Fibroblast of lung (primary cell): ENCODE data around the gene KIF20B. TPM values are rescaled to one million over a fixed set of nuclear protein-coding genes. Genes with fewer than 3 reads are reported as not detected.

Experiments used
- DNase-seq, 2 donors: peaks; one replicate each; pipeline versions ENCODE4 v3.0.0 to v3.0.0-alpha.2; 2010; ENCODE audit warnings: low read depth in 2 of 2
- H2AFZ ChIP-seq: 2 replicates; pipeline ENCODE4 v1.5.1; 2012; ENCODE audit warnings: low read length, control low read depth, inconsistent platforms
- H3K27ac ChIP-seq: 2 replicates; pipeline ENCODE4 v1.5.1; 2011; ENCODE audit warnings: low read length, control low read depth; ENCODE audit not compliant: insufficient read depth
- H3K27me3 ChIP-seq: 2 replicates; pipeline ENCODE4 v1.5.1; 2011; ENCODE audit warnings: mild to moderate bottlenecking, low read length; ENCODE audit not compliant: control insufficient read depth, insufficient read depth
- H3K36me3 ChIP-seq: 2 replicates; pipeline ENCODE4 v1.5.1; 2011; ENCODE audit warnings: low read length; ENCODE audit not compliant: control insufficient read depth, insufficient read depth
- H3K4me1 ChIP-seq: 2 replicates; pipeline ENCODE4 v1.5.1; 2011; ENCODE audit warnings: low read length; ENCODE audit not compliant: control insufficient read depth, insufficient read depth; ENCODE audit errors: extremely low read depth
- H3K4me2 ChIP-seq: 2 replicates; pipeline ENCODE4 v1.5.1; 2011; ENCODE audit warnings: low read length, control low read depth; ENCODE audit not compliant: insufficient read depth; ENCODE audit errors: extremely low read depth
- H3K4me3 ChIP-seq, 4 experiments: fragments of 200-600 bp in 1 of 4; sonication (generic) in 1 of 4; replicated peaks in 1 of 4; 2 replicates each; pipeline ENCODE4 v1.5.1; 2011 to 2016; ENCODE audit warnings: low read length in 4 of 4, low read depth in 3 of 4, mild to moderate bottlenecking in 3 of 4, control low read depth in 2 of 4, inconsistent platforms in 1 of 4, mixed read lengths in 1 of 4; ENCODE audit not compliant: insufficient read depth in 1 of 4; ENCODE audit errors: control extremely low read depth in 1 of 4
- H3K79me2 ChIP-seq: 2 replicates; pipeline ENCODE4 v1.5.1; 2012; ENCODE audit warnings: mild to moderate bottlenecking, low read length, inconsistent platforms; ENCODE audit not compliant: control insufficient read depth, insufficient read depth
- H3K9ac ChIP-seq: 2 replicates; pipeline ENCODE4 v1.5.1; 2011; ENCODE audit warnings: mild to moderate bottlenecking, low read length, control low read depth; ENCODE audit not compliant: insufficient read depth
- H3K9me3 ChIP-seq: 2 replicates; pipeline ENCODE4 v1.5.1; 2012; ENCODE audit warnings: low read depth, low read length; ENCODE audit not compliant: control insufficient read depth, insufficient read depth
- H4K20me1 ChIP-seq: 2 replicates; pipeline ENCODE4 v1.5.1; 2011; ENCODE audit warnings: low read length; ENCODE audit not compliant: control insufficient read depth, insufficient read depth; ENCODE audit errors: extremely low read depth
- CTCF ChIP-seq, 2 donors: IDR thresholded peaks in 1 of 2; conservative IDR thresholded peaks in 1 of 2; 1 replicate in 1 of 2; 2 replicates in 1 of 2; pipeline ENCODE4 v1.5.1; 2011 to 2012; ENCODE audit warnings: low read length in 2 of 2, control low read depth in 1 of 2, inconsistent platforms in 1 of 2, low read depth in 1 of 2, mild to moderate bottlenecking in 1 of 2
- EZH2 ChIP-seq: IDR thresholded peaks from 2 replicates; pipeline ENCODE4 v1.5.1; 2012; ENCODE audit warnings: low read length, control low read depth, mild to moderate bottlenecking; ENCODE audit errors: missing control alignments
- polyA plus RNA-seq, 2 donors: library from polyadenylated mRNA; depleted of rRNA in 1 of 2; stranded (reverse) in 1 of 2; unstranded in 1 of 2; fragments of >200 nt; gene quantifications; 2 replicates each; pipeline ENCODE4 v1.2.1, GENCODE V29; 2011 to 2012; ENCODE audit warnings: missing spikeins in 1 of 2
- total RNA-seq: library from RNA; depleted of rRNA; stranded (reverse); fragments of >200 nt; gene quantifications from 2 replicates; pipeline ENCODE4 v1.2.1, GENCODE V29; 2014

The KIF20B gene
- total and polyA plus RNA-seq, 2 donors (not counting 1 experiment from before 2014, with no cell fraction given), result 5.6 to 9.2 TPM

GRCh38 chr10:89695307-89695706 lies 6.1 kb upstream of the KIF20B start:
- no peak overlapping the region for H3K27ac ChIP-seq
- no peak overlapping the region for H2AFZ ChIP-seq
- H3K79me2 ChIP-seq, result no peaks in the 10 kb centered on the region
- H3K27me3 ChIP-seq, result no peaks in the 10 kb centered on the region
- H3K4me3 ChIP-seq, result no peak overlapping the region
- H3K4me2 ChIP-seq, result no peak overlapping the region
- no peaks in the 10 kb centered on the region for H4K20me1 ChIP-seq
- no peak overlapping the region for H3K9ac ChIP-seq
- no peak for DNase-seq
- no peak for TF ChIP-seq CTCF (conservative IDR thresholded peaks at IDR 0.05 in 1 of 2, IDR thresholded peaks at IDR 0.05 in 1 of 2; ENCODE audit: low read depth in 1 of 2, low read length in 2 of 2)
- no peaks in the 10 kb centered on the region for H3K9me3 ChIP-seq
- no peaks in the 10 kb centered on the region for H3K36me3 ChIP-seq
- no peaks in the 10 kb centered on the region for H3K4me1 ChIP-seq

- Histone ChIP-seq H4K20me1 (no peaks in the 10 kb centered on the region), H3K9ac (no peak overlapping the region), H3K9me3 (no peaks in the 10 kb centered on the region), H3K4me2 (no peak overlapping the region), H2AFZ (no peak overlapping the region), H3K79me2 (peaks cover 15% of the 10 kb centered on the region), H3K36me3 (no peaks in the 10 kb centered on the region), H3K27me3 (no peaks in the 10 kb centered on the region), H3K4me1 (no peaks in the 10 kb centered on the region), H3K4me3 (no peak overlapping the region), H3K27ac (no peak overlapping the region)
- TF ChIP-seq EZH2 (no peak), CTCF (conservative IDR thresholded peaks at IDR 0.05 in 1 of 2, IDR thresholded peaks at IDR 0.05 in 1 of 2; ENCODE audit: low read depth in 1 of 2, low read length in 2 of 2) (no peak)
- no peak for DNase-seq
Measured at GRCh38 chr10:89697946-89698345, 3.4 kb upstream of the KIF20B start.

- Histone ChIP-seq H3K27me3 (no peaks in the 10 kb centered on the region), H3K4me1 (no peaks in the 10 kb centered on the region), H3K36me3 (no peaks in the 10 kb centered on the region), H3K79me2 (peaks cover 32% of the 10 kb centered on the region), H4K20me1 (no peaks in the 10 kb centered on the region), H3K9me3 (no peaks in the 10 kb centered on the region), H3K9ac (no peak overlapping the region), H3K4me3 (no peak overlapping the region), H3K27ac (no peak overlapping the region), H2AFZ (no peak overlapping the region), H3K4me2 (no peak overlapping the region)
- TF ChIP-seq CTCF (conservative IDR thresholded peaks at IDR 0.05 in 1 of 2, IDR thresholded peaks at IDR 0.05 in 1 of 2; ENCODE audit: low read depth in 1 of 2, low read length in 2 of 2) (no peak), EZH2 (no peak)
- peak in 1 of 2 donors; percentile 37 for DNase-seq
Measured at GRCh38 chr10:89699581-89700064, 1.8 kb upstream of the KIF20B start.
